Endodermal cell (in vitro differentiated cells): Measurements from ENCODE around the gene SAP30. TPM values are rescaled to one million over a fixed set of nuclear protein-coding genes. Genes with fewer than 3 reads are reported as not detected.

Source experiments
- DNase-seq: peaks from one replicate; pipeline ENCODE4 v3.0.0-alpha.2; 2017
- H3K27ac ChIP-seq: 2 replicates; pipeline ENCODE4 v1.5.1; 2013; ENCODE audit warnings: mild to moderate bottlenecking, low read depth, low read length, moderate library complexity
- H3K27me3 ChIP-seq: 2 replicates; pipeline ENCODE4 v1.6.1; 2013; ENCODE audit warnings: mild to moderate bottlenecking, low read length, moderate library complexity; ENCODE audit not compliant: insufficient read depth, control insufficient read depth, poor library complexity, severe bottlenecking
- H3K36me3 ChIP-seq: 2 replicates; pipeline ENCODE4 v1.7.0; 2013; ENCODE audit warnings: mild to moderate bottlenecking, low read length, moderate library complexity; ENCODE audit not compliant: control insufficient read depth, insufficient read depth
- H3K4me1 ChIP-seq: one replicate; pipeline ENCODE4 v1.7.0; 2013; ENCODE audit warnings: low read length; ENCODE audit not compliant: control insufficient read depth, insufficient read depth
- H3K4me3 ChIP-seq: 2 replicates; pipeline ENCODE4 v1.5.1; 2013; ENCODE audit warnings: mild to moderate bottlenecking, low read length, moderate library complexity
- H3K9ac ChIP-seq: 2 replicates; pipeline ENCODE4 v1.6.1; 2013; ENCODE audit warnings: mild to moderate bottlenecking, low read length, moderate library complexity; ENCODE audit not compliant: poor library complexity, severe bottlenecking; ENCODE audit errors: extremely low read depth
- H3K9me3 ChIP-seq: 2 replicates; pipeline ENCODE4 v1.6.1; 2013; ENCODE audit warnings: mild to moderate bottlenecking, low read length, moderate library complexity; ENCODE audit not compliant: control insufficient read depth
- H3K27ac Mint-ChIP-seq: 2 replicates; pipeline ENCODE4 v1.8.0; 2020; ENCODE audit warnings: mixed read lengths
- H3K27me3 Mint-ChIP-seq: 2 replicates; pipeline ENCODE4 v1.8.0; 2021; ENCODE audit warnings: mild to moderate bottlenecking, mixed read lengths; ENCODE audit not compliant: insufficient read depth
- H3K36me3 Mint-ChIP-seq: 2 replicates; pipeline ENCODE4 v1.8.0; 2020; ENCODE audit warnings: low read depth, mixed read lengths
- H3K4me1 Mint-ChIP-seq: 2 replicates; pipeline ENCODE4 v1.8.0; 2020; ENCODE audit warnings: mixed read lengths
- H3K4me3 Mint-ChIP-seq: 2 replicates; pipeline ENCODE4 v1.8.0; 2020; ENCODE audit warnings: mild to moderate bottlenecking, moderate library complexity, mixed read lengths
- H3K9me3 Mint-ChIP-seq: 2 replicates; pipeline ENCODE4 v1.8.0; 2020; ENCODE audit warnings: mild to moderate bottlenecking, mixed read lengths
- WGBS, 2 experiments: methylation state at CpG; one replicate each; pipeline versions ENCODE4 v1.1.5 to v1.1.7; 2013; ENCODE audit warnings: missing lambda C conversion rate in 2 of 2, mixed read lengths in 1 of 2; ENCODE audit not compliant: insufficient coverage in 1 of 2, insufficient read length in 1 of 2; 5-methylcytosine and 5-hydroxymethylcytosine counted together
- total RNA-seq, 2 donors: library from RNA; stranded (reverse); fragmentation: NEBNext Ultra II Directional in 1 of 2; extraction: Animal tissue kit (Norgen Biotek cat#: 25700) in 1 of 2; gene quantifications; 2 replicates in 1 of 2; 3 replicates in 1 of 2; pipeline ENCODE4 v1.2.1, GENCODE V29; 2021
- TF ChIP-seq, protein P1 (sequence below): fragments of 200-600 bp; sonication (generic); conservative IDR thresholded peaks from 2 replicates; pipeline ENCODE4 v1.5.0; 2021; ENCODE audit warnings: antibody characterized with exemption, mild to moderate bottlenecking

SAP30 gene
- total RNA-seq, 2 donors from 2014 or later, result 8.7 to 10.8 TPM

GRCh38 chr4:173380987-173381386, 10.2 kb downstream of the SAP30 start:
- no peaks in the 10 kb centered on the region for H3K27me3 ChIP-seq
- no peak overlapping the region for H3K27ac ChIP-seq
- no peaks in the 10 kb centered on the region for H3K36me3 ChIP-seq
- Mint-ChIP-seq H3K27me3 (no peaks in the 10 kb centered on the region), H3K4me3 (no peak overlapping the region), H3K9me3 (no peaks in the 10 kb centered on the region), H3K4me1 (peaks cover 11% of the 10 kb centered on the region), H3K27ac (no peak overlapping the region), H3K36me3 (no peaks in the 10 kb centered on the region)
- TF ChIP-seq, protein P1, sequence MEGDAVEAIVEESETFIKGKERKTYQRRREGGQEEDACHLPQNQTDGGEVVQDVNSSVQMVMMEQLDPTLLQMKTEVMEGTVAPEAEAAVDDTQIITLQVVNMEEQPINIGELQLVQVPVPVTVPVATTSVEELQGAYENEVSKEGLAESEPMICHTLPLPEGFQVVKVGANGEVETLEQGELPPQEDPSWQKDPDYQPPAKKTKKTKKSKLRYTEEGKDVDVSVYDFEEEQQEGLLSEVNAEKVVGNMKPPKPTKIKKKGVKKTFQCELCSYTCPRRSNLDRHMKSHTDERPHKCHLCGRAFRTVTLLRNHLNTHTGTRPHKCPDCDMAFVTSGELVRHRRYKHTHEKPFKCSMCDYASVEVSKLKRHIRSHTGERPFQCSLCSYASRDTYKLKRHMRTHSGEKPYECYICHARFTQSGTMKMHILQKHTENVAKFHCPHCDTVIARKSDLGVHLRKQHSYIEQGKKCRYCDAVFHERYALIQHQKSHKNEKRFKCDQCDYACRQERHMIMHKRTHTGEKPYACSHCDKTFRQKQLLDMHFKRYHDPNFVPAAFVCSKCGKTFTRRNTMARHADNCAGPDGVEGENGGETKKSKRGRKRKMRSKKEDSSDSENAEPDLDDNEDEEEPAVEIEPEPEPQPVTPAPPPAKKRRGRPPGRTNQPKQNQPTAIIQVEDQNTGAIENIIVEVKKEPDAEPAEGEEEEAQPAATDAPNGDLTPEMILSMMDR, result no peak
- no peaks in the 10 kb centered on the region for H3K4me1 ChIP-seq
- H3K4me3 ChIP-seq, result no peak overlapping the region
- no peak overlapping the region for H3K9ac ChIP-seq
- no peaks in the 10 kb centered on the region for H3K9me3 ChIP-seq
- DNase-seq, result no peak

DNA sequence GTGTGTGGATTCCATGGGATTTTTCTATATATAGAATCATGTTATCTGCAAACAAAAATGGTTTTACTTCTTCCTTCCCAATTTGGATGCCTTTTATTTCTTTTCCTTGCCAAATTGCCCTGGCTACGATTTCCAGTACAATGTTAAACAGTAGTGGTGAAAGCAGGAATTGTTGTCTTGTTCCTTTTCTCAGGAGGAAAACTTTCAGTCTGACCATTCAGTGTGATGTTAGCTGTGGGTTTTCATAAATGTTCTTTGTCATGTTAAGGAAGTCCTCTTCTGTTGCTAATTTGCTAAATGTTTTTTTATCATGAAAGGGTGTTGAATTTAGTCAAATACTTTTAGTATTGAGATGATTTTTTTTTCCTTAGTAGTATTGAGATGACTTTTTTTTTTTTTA, 10.9 kb downstream of the SAP30 start:
- 44% methylated on average over 1 of the region's 1 CpG; no CpG with 5 or more reads in 1 of the 2 experiments for WGBS, 2 experiments
- no peaks in the 10 kb centered on the region for H3K27me3 ChIP-seq
- no peaks in the 10 kb centered on the region for H3K36me3 Mint-ChIP-seq
- DNase-seq, result no peak
- H3K9me3 ChIP-seq, result no peaks in the 10 kb centered on the region
- H3K27me3 Mint-ChIP-seq, result no peaks in the 10 kb centered on the region
- no peak overlapping the region for H3K9ac ChIP-seq
- TF ChIP-seq, protein P1, result no peak
- H3K27ac Mint-ChIP-seq, result no peak overlapping the region
- H3K36me3 ChIP-seq, result no peaks in the 10 kb centered on the region
- H3K4me1 ChIP-seq, result no peaks in the 10 kb centered on the region
- H3K4me3 Mint-ChIP-seq, result no peak overlapping the region
- no peak overlapping the region for H3K27ac ChIP-seq
- H3K9me3 Mint-ChIP-seq, result no peaks in the 10 kb centered on the region
- H3K4me3 ChIP-seq, result no peak overlapping the region
- peaks cover 11% of the 10 kb centered on the region for H3K4me1 Mint-ChIP-seq

GRCh38 chr4:173382349-173382748, 11.6 kb downstream of the SAP30 start:
- 79 to 100% methylated on average over 1 to 3 of the region's 4 CpGs for WGBS, 2 experiments
- Histone ChIP-seq H3K4me1 (no peaks in the 10 kb centered on the region), H3K27me3 (no peaks in the 10 kb centered on the region), H3K36me3 (no peaks in the 10 kb centered on the region), H3K9ac (no peak overlapping the region), H3K27ac (no peak overlapping the region), H3K4me3 (no peak overlapping the region), H3K9me3 (no peaks in the 10 kb centered on the region)
- no peaks in the 10 kb centered on the region for H3K36me3 Mint-ChIP-seq
- H3K27me3 Mint-ChIP-seq, result no peaks in the 10 kb centered on the region
- TF ChIP-seq, protein P1, result no peak
- no peaks in the 10 kb centered on the region for H3K9me3 Mint-ChIP-seq
- H3K4me1 Mint-ChIP-seq, result peaks cover 11% of the 10 kb centered on the region
- no peak overlapping the region for H3K4me3 Mint-ChIP-seq
- H3K27ac Mint-ChIP-seq, result no peak overlapping the region
- no peak for DNase-seq
